GM12878 (cell line): ENCODE results near the gene TNP2. TPM values are rescaled to one million over a fixed set of nuclear protein-coding genes. Genes with fewer than 3 reads are reported as not detected.

Experiments
- ATAC-seq: fragments of 200-7000 bp; cut with Tn5 transposase; 3 replicates; pipeline ENCODE4 v1.9.1; 2020; ENCODE audit warnings: mild to moderate bottlenecking, moderate library complexity
- BruUV-seq: library from RNA; stranded (reverse); fragments of 400-500 nt; replicated peaks from 2 replicates; lab custom pipeline; 2021; lab: Mats Ljungman, UMichigan
- CTCF ChIA-PET: fragments of 300-600 bp; sonication (Branson Sonifier 250); formaldehyde crosslinking; extraction: SDS; loops from one replicate; lab custom pipeline; 2021; ENCODE audit warnings: inconsistent platforms; lab: Yijun Ruan, JAX
- POLR2A ChIA-PET: fragments of 350-600 bp; formaldehyde crosslinking; extraction: SDS; loops from one replicate; lab custom pipeline; 2021; ENCODE audit warnings: inconsistent platforms; lab: Charles Lee
- RAD21 ChIA-PET: fragments of 300-600 bp; sonication (Branson Sonifier 250); formaldehyde crosslinking; loops from one replicate; lab custom pipeline; 2023; ENCODE audit warnings: antibody characterized with exemption; ENCODE audit not compliant: unreplicated experiment; lab: Charles Lee
- SMC1A ChIA-PET: fragments of 300-600 bp; sonication (Branson Sonifier 250); formaldehyde crosslinking; loops from one replicate; lab custom pipeline; 2023; ENCODE audit not compliant: unreplicated experiment, uncharacterized antibody; lab: Charles Lee
- DNase-seq: peaks from one replicate; pipeline ENCODE4 v3.0.0-alpha.2; 2011; ENCODE audit warnings: low read depth, low spot score
- FAIRE-seq: peaks from 3 replicates; lab custom pipeline; 2011; peaks lifted over from hg19 to GRCh38; lab: Jason Lieb, UNC
- H2AFZ ChIP-seq: 2 replicates; pipeline ENCODE4 v1.6.0; 2011; ENCODE audit warnings: low read depth, low read length, control low read depth; ENCODE audit not compliant: control insufficient read depth
- H3K27ac ChIP-seq: 2 replicates; pipeline ENCODE4 v1.5.1; 2011; ENCODE audit warnings: control low read depth; ENCODE audit not compliant: control insufficient read depth, insufficient read depth
- H3K27me3 ChIP-seq, 2 experiments: replicated peaks in 1 of 2; 2 replicates each; pipeline versions ENCODE4 v1.6.0 to v1.6.1; 2011; ENCODE audit warnings: low read length in 1 of 2; ENCODE audit not compliant: control insufficient read depth in 2 of 2, insufficient read depth in 2 of 2
- H3K36me3 ChIP-seq, 2 experiments: 2 replicates each; pipeline ENCODE4 v1.5.1; 2011; ENCODE audit warnings: low read length in 1 of 2; ENCODE audit not compliant: control insufficient read depth in 2 of 2, insufficient read depth in 2 of 2
- H3K4me1 ChIP-seq: 2 replicates; pipeline ENCODE4 v1.6.1; 2011; ENCODE audit warnings: mild to moderate bottlenecking, low read length, moderate library complexity, mixed read lengths; ENCODE audit not compliant: control insufficient read depth, insufficient read depth
- H3K4me2 ChIP-seq: 2 replicates; pipeline ENCODE4 v1.6.0; 2011; ENCODE audit warnings: control low read depth; ENCODE audit not compliant: control insufficient read depth, insufficient read depth
- H3K4me3 ChIP-seq: fragments of 200-600 bp; sonication (generic); 2 replicates; pipeline ENCODE4 v1.5.1; 2016
- H3K79me2 ChIP-seq: 2 replicates; pipeline ENCODE4 v1.6.0; 2011; ENCODE audit warnings: low read length; ENCODE audit not compliant: control insufficient read depth, insufficient read depth
- H3K9ac ChIP-seq: 2 replicates; pipeline ENCODE4 v1.8.0; 2011; ENCODE audit warnings: low read length, control low read depth, mixed read lengths; ENCODE audit not compliant: control insufficient read depth, insufficient read depth
- H3K9me3 ChIP-seq: replicated peaks from 3 replicates; pipeline ENCODE4 v1.5.1; 2011; ENCODE audit warnings: mild to moderate bottlenecking, low read length; ENCODE audit not compliant: control insufficient read depth, insufficient read depth
- H4K20me1 ChIP-seq: 2 replicates; pipeline ENCODE4 v1.6.0; 2011; ENCODE audit not compliant: control insufficient read depth, insufficient read depth
- HDAC2 ChIP-seq: fragments of 200-600 bp; sonication (generic); IDR thresholded peaks from 2 replicates; pipeline ENCODE4 v1.6.1; 2017
- KDM1A ChIP-seq: fragments of 200-600 bp; sonication (generic); IDR thresholded peaks from 2 replicates; pipeline ENCODE4 v1.6.1; 2016; ENCODE audit warnings: borderline replicate concordance
- POLR2A ChIP-seq: IDR thresholded peaks from 2 replicates; pipeline ENCODE4 v1.6.1; 2011; ENCODE audit warnings: low read depth, mild to moderate bottlenecking, low read length
- RB1 ChIP-seq: fragments of 450-650 bp; formaldehyde crosslinking; IDR thresholded peaks from 2 replicates; pipeline ENCODE4 v1.6.1; 2017; ENCODE audit warnings: mild to moderate bottlenecking, borderline replicate concordance
- SMAD1 ChIP-seq: fragments of 450-650 bp; IDR thresholded peaks from 2 replicates; pipeline ENCODE4 v1.6.1; 2018; ENCODE audit warnings: mild to moderate bottlenecking, low read depth; ENCODE audit not compliant: partially characterized antibody
- TBL1XR1 ChIP-seq: IDR thresholded peaks from 2 replicates; pipeline ENCODE4 v1.6.1; 2012; ENCODE audit warnings: low read depth, low read length, improper control_type of control experiment
- ZBTB40 ChIP-seq: fragments of 450-650 bp; IDR thresholded peaks from 2 replicates; pipeline ENCODE4 v1.6.1; 2016; ENCODE audit warnings: mild to moderate bottlenecking, moderate library complexity, borderline replicate concordance
- ZNF274 ChIP-seq: IDR thresholded peaks from one replicate; pipeline ENCODE4 v1.8.0; 2011; ENCODE audit not compliant: insufficient read length, insufficient read depth
- WGBS: methylation state at CpG from one replicate; pipeline ENCODE4 v1.1.6; 2016; ENCODE audit warnings: low lambda C conversion rate; ENCODE audit not compliant: insufficient replicate concordance, insufficient coverage; ENCODE audit errors: missing lambda C conversion rate; 5-methylcytosine and 5-hydroxymethylcytosine counted together
- in situ Hi-C: fragments of 300-500 bp; cut with MboI; formaldehyde crosslinking; loops from 9 replicates; pipeline ENCODE4 v1.14.3; 2018; ENCODE audit warnings: mixed read lengths
- intact Hi-C: fragments of 100-400 bp; cut with micrococcal nuclease; formaldehyde crosslinking; loops from one replicate; pipeline ENCODE4 v1.14.2; 2022; ENCODE audit not compliant: unreplicated experiment
- polyA plus RNA-seq, 11 experiments: library from polyadenylated mRNA; depleted of rRNA in 4 of 11; unstranded in 6 of 11; stranded (reverse) in 5 of 11; fragments of >200 nt; fragmentation: Nextera tagmentation in 4 of 11; fragmentation: Illumina TruSeq in 1 of 11; extraction: Ambion mirVana in 4 of 11; extraction: Trizol in 1 of 11; gene quantifications; 1 replicate in 1 of 11; 2 replicates in 10 of 11; pipeline versions ENCODE4 v1.2.1 to v1.2.3, GENCODE V29; 2011 to 2016; ENCODE audit warnings: inconsistent platforms in 2 of 11, missing spikeins in 2 of 11, low read depth in 1 of 11
- total RNA-seq, 4 experiments: library from RNA; depleted of rRNA in 3 of 4; stranded (reverse); fragments of >200 nt in 3 of 4; fragmentation: Illumina TruSeq in 1 of 4; extraction: Trizol in 1 of 4; gene quantifications; 2 replicates each; pipeline versions ENCODE4 v1.2.1 to v1.2.3, GENCODE V29; 2013 to 2021

TNP2 gene
- total and polyA plus RNA-seq, 10 of the 15 experiments (the other 5 are each of a cell fraction or from before 2014, with no cell fraction given): not detected

GRCh38 chr16:11291091-11291703, 22.1 kb upstream of the TNP2 start:
- in situ Hi-C loops: no loop called here
- no peaks in the 10 kb centered on the region for H3K36me3 ChIP-seq
- H3K4me3 ChIP-seq: no peak overlapping the region
- no peak for DNase-seq
- BruUV-seq: no TSS peak
- POLR2A ChIA-PET: no interaction called here
- CTCF ChIA-PET: interaction anchor here (0.6 kb wide), 1 partner anchor 25 kb away, joined by 3 read pairs; no protein-coding TSS in a partner anchor
- H4K20me1 ChIP-seq: no peaks in the 10 kb centered on the region
- H3K4me1 ChIP-seq: peaks cover 12% of the 10 kb centered on the region
- ATAC-seq: no peak
- WGBS: 79% methylated on average over 10 of the region's 10 CpGs
- no peaks in the 10 kb centered on the region for H3K27me3 ChIP-seq
- FAIRE-seq: no peak
- intact Hi-C loops: no loop called here
- no peaks in the 10 kb centered on the region for H3K79me2 ChIP-seq
- RAD21 ChIA-PET: interaction anchor here (0.8 to 1.6 kb wide), 2 partner anchors 33 to 35 kb away, joined by 3 to 4 read pairs; partner anchors contain the start of gene SOCS1
- no peak overlapping the region for H3K27ac ChIP-seq
- H2AFZ ChIP-seq: no peak overlapping the region
- no peak for TF ChIP-seq POLR2A
- no peak for TF ChIP-seq ZNF274
- TF ChIP-seq SMAD1: no peak
- TF ChIP-seq ZBTB40: no peak
- no peak for TF ChIP-seq RB1
- TF ChIP-seq HDAC2: no peak
- no peak for TF ChIP-seq KDM1A
- TF ChIP-seq TBL1XR1: no peak
- no peak overlapping the region for H3K4me2 ChIP-seq
- no peak overlapping the region for H3K9ac ChIP-seq
- SMC1A ChIA-PET: no interaction called here
- no peaks in the 10 kb centered on the region for H3K9me3 ChIP-seq
